OCI-LY7 (cell line): ENCODE data around the gene PIM3.

ENCODE experiments used
- EZH2phosphoT487 ChIP-seq: fragments of 200-600 bp; sonication (generic); IDR thresholded peaks from 2 replicates; pipeline ENCODE4 v1.6.1; 2018; ENCODE audit warnings: low read depth, borderline replicate concordance, mild to moderate bottlenecking, mixed run types, antibody characterized with exemption, low read length, moderate library complexity, mixed read lengths
- TF ChIP-seq, protein P1 (sequence below): fragments of 200-600 bp; sonication (generic); conservative IDR thresholded peaks from 2 replicates; pipeline ENCODE4 v1.5.1; 2014; ENCODE audit warnings: mild to moderate bottlenecking, antibody characterized with exemption, low read length, moderate library complexity, mixed read lengths

DNA sequence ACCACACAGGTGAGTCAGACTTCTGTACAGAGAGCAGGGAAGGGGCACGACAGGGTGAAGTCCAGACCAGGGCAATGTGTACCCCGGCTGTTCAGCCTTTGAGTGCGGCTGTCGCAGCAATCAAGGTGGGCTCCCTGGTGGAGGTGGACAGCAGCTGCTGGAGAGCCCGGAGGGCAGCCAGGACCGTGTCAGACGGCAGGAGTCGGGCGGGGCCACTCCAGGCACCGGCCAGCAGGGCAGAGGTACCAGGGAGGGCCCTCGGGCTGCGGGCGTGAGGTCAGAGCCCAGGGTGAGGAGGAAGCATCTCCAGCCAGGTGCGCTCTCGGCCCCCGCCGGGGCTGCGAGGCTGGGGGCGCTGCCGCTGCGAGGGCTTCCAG, 802 bp upstream of the PIM3 start:
- TF ChIP-seq, protein P1, sequence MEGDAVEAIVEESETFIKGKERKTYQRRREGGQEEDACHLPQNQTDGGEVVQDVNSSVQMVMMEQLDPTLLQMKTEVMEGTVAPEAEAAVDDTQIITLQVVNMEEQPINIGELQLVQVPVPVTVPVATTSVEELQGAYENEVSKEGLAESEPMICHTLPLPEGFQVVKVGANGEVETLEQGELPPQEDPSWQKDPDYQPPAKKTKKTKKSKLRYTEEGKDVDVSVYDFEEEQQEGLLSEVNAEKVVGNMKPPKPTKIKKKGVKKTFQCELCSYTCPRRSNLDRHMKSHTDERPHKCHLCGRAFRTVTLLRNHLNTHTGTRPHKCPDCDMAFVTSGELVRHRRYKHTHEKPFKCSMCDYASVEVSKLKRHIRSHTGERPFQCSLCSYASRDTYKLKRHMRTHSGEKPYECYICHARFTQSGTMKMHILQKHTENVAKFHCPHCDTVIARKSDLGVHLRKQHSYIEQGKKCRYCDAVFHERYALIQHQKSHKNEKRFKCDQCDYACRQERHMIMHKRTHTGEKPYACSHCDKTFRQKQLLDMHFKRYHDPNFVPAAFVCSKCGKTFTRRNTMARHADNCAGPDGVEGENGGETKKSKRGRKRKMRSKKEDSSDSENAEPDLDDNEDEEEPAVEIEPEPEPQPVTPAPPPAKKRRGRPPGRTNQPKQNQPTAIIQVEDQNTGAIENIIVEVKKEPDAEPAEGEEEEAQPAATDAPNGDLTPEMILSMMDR, result 0 out of 2 replicates have a peak, but pooled peaks have one; percentile 16
- TF ChIP-seq EZH2phosphoT487, result no peak
